OCI-LY1 (cell line): ENCODE results near the gene RAPGEF2.

ENCODE experiments used
- CTCF ChIP-seq: fragments of 200-600 bp; sonication (generic), shearing (Covaris generic); IDR thresholded peaks from 2 replicates; pipeline ENCODE4 v1.5.1; 2017; ENCODE audit warnings: mild to moderate bottlenecking, antibody characterized with exemption, low read length, moderate library complexity, mixed read lengths
- EZH2 ChIP-seq: fragments of 200-600 bp; sonication (generic), shearing (Covaris generic); IDR thresholded peaks from 2 replicates; pipeline ENCODE4 v1.8.0; 2017; ENCODE audit warnings: borderline replicate concordance, mixed run types, mild to moderate bottlenecking, antibody characterized with exemption, low read length, moderate library complexity, mixed read lengths

- TF ChIP-seq CTCF (no peak), EZH2 (no peak)
Observed at GRCh38 chr4:159383562-159383931, 280.7 kb downstream of the RAPGEF2 start.
